ENCODE measurements around the gene SNRPD2.

Gene SNRPD2

DNA sequence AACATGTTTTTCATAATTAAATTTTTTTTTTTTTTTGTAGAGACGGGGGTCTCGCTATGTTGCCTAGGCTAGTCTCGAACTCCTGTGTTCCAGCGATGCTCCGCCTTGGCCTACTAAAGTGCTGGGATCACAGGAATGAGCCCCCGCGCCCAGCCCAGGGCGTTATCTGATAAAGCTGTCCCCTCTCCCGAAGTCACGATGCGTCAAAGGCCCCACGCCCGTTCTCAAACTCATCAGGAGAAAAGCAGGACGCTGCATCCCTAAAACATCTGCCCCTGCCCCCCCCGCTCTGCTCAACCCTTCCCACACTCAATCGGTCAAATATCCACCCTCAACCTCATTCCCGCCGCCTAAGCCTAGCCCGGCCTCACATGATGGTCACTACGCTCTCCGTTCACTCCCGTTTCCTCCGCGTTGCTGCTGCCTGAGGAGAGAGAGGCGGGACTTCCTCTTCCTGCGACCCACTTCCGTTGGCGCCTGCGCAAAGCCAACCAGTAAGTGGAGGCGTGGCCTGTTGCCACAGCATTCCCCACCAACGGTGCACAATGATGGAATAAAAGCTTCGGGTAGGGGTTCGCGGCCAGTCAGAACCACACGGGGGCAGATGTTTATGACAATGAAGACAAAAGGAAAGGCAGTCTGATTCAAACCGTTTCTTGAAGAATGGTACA is at the start of gene SNRPD2:
Gene SNRPD2, minus strand, starts transcription at position 438 of the 671 bp plus-strand sequence. Its CDS starts 65 bp downstream, at position 373.
- Histone ChIP-seq H3F3A (ENCODE audit: insufficient read depth) (no peaks in the 10 kb centered on the region), H2AFZ (ENCODE audit: low read depth, low read length, severe bottlenecking) (peak within 1 kb of the TSS; percentile 75), H3K27me3 (ENCODE audit: low read length) (no peaks in the 10 kb centered on the region), H3K9me3 (ENCODE audit: insufficient read depth, low read length) (no peaks in the 10 kb centered on the region), H3K27ac (ENCODE audit: low read depth, low read length) (peak within 1 kb of the TSS; percentile 80), H3K4me3 (ENCODE audit: insufficient read depth, low read length, poor library complexity, severe bottlenecking) (peak within 1 kb of the TSS; percentile 97), H3K9ac (ENCODE audit: low read length) (peak within 1 kb of the TSS; percentile 90), H3K4me2 (ENCODE audit: low read depth, low read length, poor library complexity, severe bottlenecking) (peak within 1 kb of the TSS; percentile 85), H3K79me2 (ENCODE audit: insufficient read depth, low read length) (peaks cover 30% of the 10 kb centered on the region), H3K36me3 (ENCODE audit: low read length) (no peaks in the 10 kb centered on the region), H3K9me2 (replicated peaks; ENCODE audit: insufficient read depth, low read length) (no peaks in the 10 kb centered on the region), H4K20me1 (ENCODE audit: low read depth, low read length) (no peaks in the 10 kb centered on the region)
- no peak for TF ChIP-seq EZH2phosphoT487 (conservative IDR thresholded peaks at IDR 0.05; ENCODE audit: low read length)
- TF ChIP-seq, protein P1, sequence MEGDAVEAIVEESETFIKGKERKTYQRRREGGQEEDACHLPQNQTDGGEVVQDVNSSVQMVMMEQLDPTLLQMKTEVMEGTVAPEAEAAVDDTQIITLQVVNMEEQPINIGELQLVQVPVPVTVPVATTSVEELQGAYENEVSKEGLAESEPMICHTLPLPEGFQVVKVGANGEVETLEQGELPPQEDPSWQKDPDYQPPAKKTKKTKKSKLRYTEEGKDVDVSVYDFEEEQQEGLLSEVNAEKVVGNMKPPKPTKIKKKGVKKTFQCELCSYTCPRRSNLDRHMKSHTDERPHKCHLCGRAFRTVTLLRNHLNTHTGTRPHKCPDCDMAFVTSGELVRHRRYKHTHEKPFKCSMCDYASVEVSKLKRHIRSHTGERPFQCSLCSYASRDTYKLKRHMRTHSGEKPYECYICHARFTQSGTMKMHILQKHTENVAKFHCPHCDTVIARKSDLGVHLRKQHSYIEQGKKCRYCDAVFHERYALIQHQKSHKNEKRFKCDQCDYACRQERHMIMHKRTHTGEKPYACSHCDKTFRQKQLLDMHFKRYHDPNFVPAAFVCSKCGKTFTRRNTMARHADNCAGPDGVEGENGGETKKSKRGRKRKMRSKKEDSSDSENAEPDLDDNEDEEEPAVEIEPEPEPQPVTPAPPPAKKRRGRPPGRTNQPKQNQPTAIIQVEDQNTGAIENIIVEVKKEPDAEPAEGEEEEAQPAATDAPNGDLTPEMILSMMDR (IDR thresholded peaks at IDR 0.05; ENCODE audit: insufficient read depth, low read length, poor library complexity, severe bottlenecking): no peak

DNA sequence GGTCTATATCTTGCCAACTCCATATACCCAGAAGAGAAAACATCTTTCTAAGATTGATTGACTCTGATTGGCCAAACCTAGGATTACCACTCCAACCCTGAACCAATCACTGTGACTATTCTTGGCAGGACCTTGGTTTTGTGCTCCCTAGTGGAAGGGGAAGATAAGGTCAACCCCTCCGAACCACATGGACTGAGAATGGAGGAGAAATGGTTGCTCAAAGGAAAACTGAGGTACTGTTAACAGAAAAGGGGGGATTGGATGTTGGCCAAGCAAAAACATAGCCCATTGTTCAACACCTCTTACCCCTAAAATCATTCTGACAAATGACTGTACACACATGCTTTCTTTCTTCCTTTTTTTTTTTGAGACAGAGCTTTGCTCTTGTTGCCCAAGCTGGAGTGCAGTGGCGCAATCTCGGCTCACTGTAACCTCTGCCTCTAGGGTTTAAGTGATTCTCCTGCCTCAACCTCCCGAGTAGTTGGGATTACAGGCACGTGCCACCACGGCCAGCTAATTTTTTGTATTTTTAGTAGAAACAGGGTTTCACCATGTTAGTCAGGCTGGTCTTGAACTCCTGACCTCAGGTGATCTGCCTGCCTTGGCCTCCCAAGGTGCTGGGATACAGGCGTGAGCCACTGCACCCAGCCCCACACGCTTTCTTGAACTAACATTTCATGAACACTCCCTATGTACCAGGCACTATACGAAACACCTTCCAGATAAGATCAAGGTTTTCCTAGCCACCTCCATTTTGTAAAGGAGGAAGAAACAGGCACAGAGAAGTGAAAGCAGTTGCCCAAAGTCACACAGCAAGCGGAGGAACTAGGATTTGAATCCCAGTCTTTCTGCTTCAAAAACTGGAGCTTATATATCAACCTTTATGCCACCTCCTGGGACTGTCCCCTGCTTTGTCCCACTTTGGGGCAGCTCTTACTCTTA is 48.0 kb upstream of the SNRPD2 start:
- Histone ChIP-seq H3K9me3 (ENCODE audit: insufficient read depth, low read length) (no peaks in the 10 kb centered on the region), H3K9ac (ENCODE audit: low read length) (no peak overlapping the region), H3K9me2 (replicated peaks; ENCODE audit: insufficient read depth, low read length) (no peaks in the 10 kb centered on the region), H3K27me3 (ENCODE audit: low read length) (no peaks in the 10 kb centered on the region), H4K20me1 (ENCODE audit: low read depth, low read length) (no peaks in the 10 kb centered on the region), H3K4me2 (ENCODE audit: low read depth, low read length, poor library complexity, severe bottlenecking) (no peak overlapping the region), H2AFZ (ENCODE audit: low read depth, low read length, severe bottlenecking) (no peak overlapping the region), H3K79me2 (ENCODE audit: insufficient read depth, low read length) (no peaks in the 10 kb centered on the region), H3K27ac (ENCODE audit: low read depth, low read length) (no peak overlapping the region), H3K4me3 (ENCODE audit: insufficient read depth, low read length, poor library complexity, severe bottlenecking) (no peak overlapping the region), H3K36me3 (ENCODE audit: low read length) (no peaks in the 10 kb centered on the region), H3F3A (ENCODE audit: insufficient read depth) (no peaks in the 10 kb centered on the region)
- TF ChIP-seq, protein P1 (IDR thresholded peaks at IDR 0.05; ENCODE audit: insufficient read depth, low read length, poor library complexity, severe bottlenecking): no peak
- no peak for TF ChIP-seq EZH2phosphoT487 (conservative IDR thresholded peaks at IDR 0.05; ENCODE audit: low read length)

DNA sequence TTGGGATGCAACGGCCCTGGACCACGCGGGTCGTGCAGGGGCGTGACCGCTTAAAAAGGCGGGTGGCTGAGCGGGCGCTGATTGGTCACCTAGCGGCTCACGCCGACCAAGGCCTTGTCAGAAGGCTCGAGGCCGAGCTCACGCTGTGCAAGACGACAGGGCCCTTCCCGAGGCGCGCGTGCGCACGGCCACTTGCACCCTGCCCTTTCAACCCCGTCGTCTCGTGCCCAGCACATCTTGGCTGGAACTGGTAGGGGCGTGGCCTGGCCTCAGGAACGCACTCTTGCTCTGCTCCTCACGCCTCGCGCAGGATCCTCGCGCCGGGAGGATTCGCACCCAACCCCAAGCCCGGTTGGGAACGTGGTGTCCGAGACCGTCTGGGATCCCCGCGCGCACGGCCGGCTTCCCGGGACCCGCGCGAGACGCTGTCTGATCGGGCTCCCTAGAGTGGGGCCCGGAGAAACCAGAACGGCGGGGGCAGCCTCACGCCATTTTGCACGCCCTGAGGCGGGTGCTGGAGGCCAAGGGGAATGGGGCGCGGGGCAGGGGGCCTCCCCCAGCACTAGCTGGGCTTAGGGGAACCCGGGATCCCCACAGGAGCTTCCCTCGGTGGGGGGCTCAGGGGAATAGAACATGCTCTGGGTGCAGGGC is 41.5 kb upstream of the SNRPD2 start, which contains the start of gene MEIOSIN:
Gene MEIOSIN, plus strand, starts transcription at position 280 of the 651 bp plus-strand sequence. CDS start 1,938 bp downstream, outside the sequence.
- Histone ChIP-seq H3K79me2 (ENCODE audit: insufficient read depth, low read length) (peaks cover 24% of the 10 kb centered on the region), H3K4me2 (ENCODE audit: low read depth, low read length, poor library complexity, severe bottlenecking) (no peak within 1 kb of the TSS), H3K9ac (ENCODE audit: low read length) (no peak within 1 kb of the TSS), H3K9me3 (ENCODE audit: insufficient read depth, low read length) (no peaks in the 10 kb centered on the region), H3K9me2 (replicated peaks; ENCODE audit: insufficient read depth, low read length) (no peaks in the 10 kb centered on the region), H3K4me3 (ENCODE audit: insufficient read depth, low read length, poor library complexity, severe bottlenecking) (no peak within 1 kb of the TSS), H3K27me3 (ENCODE audit: low read length) (no peaks in the 10 kb centered on the region), H3K27ac (ENCODE audit: low read depth, low read length) (no peak within 1 kb of the TSS), H2AFZ (ENCODE audit: low read depth, low read length, severe bottlenecking) (no peak within 1 kb of the TSS), H4K20me1 (ENCODE audit: low read depth, low read length) (no peaks in the 10 kb centered on the region), H3K36me3 (ENCODE audit: low read length) (no peaks in the 10 kb centered on the region), H3F3A (ENCODE audit: insufficient read depth) (peaks cover 5% of the 10 kb centered on the region)
- TF ChIP-seq EZH2phosphoT487 (conservative IDR thresholded peaks at IDR 0.05; ENCODE audit: low read length): no peak
- TF ChIP-seq, protein P1 (IDR thresholded peaks at IDR 0.05; ENCODE audit: insufficient read depth, low read length, poor library complexity, severe bottlenecking): no peak
